HuH-7.5 (cell line): ENCODE results near the gene RTN3.

ENCODE experiments used
- DNase-seq: peaks from one replicate; pipeline ENCODE4 v3.0.0; 2011; ENCODE audit warnings: low spot score

Gene RTN3

GRCh38 chr11:63745304-63746170, 64.2 kb downstream of the RTN3 start:
- no peak for DNase-seq

GRCh38 chr11:63747011-63747410, 65.7 kb downstream of the RTN3 start:
- no peak for DNase-seq

DNA sequence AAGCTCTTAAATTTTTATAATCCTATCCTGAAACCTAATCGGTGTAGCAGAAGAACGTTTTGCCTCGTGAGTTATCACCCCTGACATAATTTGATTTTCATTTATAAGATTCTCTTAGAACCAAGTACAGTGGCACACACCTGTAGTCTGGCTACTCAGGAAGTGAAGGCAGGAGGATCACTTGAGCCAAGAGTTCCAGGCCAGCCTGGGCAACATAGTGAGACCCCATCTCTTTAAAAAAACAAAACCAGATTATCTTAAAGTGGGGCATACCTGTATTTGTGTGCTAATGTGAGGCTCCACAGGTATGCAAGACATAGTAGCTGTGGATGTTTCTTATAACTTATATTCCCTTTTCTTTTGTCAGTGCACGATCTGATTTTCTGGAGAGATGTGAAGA, 68.3 kb downstream of the RTN3 start:
- no peak for DNase-seq

DNA sequence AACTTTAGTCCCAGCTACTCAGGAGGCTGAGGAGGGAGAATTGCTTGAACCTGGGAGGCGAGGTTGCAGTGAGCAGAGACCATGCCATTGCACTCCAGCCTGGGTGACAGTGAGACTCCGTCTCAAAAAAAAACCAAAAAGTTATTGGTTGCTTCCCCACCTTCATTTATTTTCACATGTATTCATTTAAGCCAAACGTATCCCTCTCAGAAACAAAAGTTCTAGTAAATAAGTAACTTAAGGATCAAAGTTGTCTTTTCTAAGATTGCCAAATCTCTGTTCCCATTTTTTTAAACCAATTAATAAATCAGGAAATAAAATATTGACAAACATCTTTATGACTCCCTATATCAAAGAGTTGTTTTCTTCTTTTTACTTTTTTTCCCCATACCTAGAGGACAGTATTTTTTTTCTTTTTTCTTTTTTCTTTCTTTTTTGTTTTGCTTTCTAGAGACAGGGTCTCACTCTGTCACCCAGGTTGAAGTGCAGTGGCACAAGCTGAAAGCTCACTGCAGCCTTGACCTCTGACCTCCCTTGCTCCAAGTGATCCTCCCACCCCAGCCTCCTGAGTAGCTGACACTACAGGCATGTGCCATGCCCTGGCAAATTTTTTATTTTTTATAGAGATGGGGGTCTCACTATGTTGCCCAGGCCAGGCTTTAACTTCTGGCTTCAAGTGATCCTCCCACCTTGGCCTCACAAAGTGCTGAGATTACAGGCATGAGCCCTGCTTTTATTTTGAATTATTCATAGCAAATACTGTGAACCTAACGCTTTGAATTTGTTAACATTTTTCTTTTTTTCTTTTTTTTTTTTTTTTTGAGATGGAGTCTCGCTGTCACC, 75.8 kb downstream of the RTN3 start:
- no peak for DNase-seq

- no peak for DNase-seq
Measured at GRCh38 chr11:63760487-63761079, 79.3 kb downstream of the RTN3 start.

DNA sequence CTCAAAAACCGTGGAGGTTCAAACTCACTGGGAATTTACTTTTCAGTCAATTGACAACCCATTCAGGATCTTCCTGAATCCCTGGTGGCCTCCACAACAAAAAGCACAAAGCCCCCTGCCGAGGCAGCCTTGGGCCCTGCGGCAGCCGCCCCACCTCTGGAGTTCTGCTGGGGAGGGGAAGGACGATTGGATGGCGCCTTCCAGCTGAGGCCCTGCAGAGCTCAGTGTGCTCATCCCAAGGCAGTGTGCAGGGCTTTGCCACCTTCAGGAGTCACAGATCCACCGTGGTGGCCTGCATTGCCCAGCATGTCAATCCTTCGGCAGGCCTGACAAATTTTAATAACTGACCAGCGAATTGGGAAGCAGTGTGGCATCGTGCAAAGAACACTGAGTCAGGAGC, 79.9 kb downstream of the RTN3 start:
- no peak for DNase-seq

GRCh38 chr11:63761931-63762653, 80.8 kb downstream of the RTN3 start:
- DNase-seq, result no peak

- no peak for DNase-seq
Measured at GRCh38 chr11:63762654-63763495, 81.6 kb downstream of the RTN3 start.

GRCh38 chr11:63763496-63764339, 82.4 kb downstream of the RTN3 start:
- no peak for DNase-seq

DNA sequence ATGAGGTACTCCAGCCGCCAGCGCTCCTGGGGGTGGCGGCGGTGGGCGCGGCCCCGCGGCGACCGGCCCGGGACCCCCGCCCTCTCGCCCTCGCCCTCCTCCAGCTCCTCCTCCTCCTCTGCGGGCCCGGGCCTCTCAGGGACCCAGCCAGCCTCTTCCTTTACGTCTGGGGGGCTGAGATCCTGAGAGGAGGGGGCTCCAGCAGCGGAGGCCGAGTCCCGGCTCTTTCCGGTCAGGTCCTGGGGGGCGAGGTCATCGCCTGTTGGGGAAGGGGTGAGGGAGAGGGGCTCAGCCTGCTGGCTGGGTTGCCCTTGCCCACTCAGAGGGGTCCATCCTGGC, 83.0 kb downstream of the RTN3 start:
- no peak for DNase-seq

DNA sequence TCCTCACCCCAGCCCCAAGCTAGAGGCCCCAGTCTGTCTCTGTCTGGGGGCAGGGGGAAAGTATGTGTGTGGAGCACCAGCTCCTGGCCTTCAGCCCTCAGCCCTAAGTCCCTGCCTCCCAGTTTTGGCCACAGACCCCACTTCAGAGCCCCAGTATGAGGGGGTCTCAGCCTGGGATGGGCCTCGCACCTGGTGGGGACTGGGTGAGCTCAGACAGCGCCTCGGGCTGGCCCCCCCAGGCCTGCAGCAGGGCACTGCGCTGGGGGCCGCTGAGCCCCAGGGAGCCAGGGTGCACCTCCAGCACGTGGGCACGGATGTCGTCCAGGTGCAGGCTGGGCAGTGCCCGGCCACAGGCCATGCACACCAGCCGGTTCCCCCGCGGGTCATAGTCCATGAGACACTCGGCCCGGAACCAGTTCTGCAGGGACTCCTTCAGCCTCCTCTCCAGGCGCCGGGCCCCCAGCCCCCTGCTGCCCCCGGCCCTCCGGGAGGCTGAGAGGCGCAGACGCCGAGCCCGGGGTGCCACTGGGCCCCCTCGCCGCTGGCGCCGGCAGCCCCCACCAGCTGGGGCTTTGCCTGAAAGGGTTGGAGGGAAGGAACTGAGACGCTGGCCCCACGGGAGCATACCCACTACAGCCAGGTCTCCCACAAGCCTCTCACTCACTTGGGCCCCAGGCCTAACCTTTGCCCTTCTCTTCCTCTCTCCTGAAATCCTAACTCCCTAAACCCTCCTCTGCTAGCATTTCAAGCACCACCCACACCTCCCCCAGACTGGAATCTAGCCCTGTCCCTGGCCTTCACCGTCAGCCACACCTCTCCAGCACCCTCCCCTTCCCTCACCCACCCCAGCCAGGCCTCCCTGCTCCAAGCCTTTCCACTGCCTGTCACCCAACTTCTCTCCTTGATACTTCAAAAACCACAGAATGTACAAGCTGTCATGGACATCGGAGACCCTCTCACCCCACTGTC, 83.7 kb downstream of the RTN3 start:
- DNase-seq, result peak; percentile 79

DNA sequence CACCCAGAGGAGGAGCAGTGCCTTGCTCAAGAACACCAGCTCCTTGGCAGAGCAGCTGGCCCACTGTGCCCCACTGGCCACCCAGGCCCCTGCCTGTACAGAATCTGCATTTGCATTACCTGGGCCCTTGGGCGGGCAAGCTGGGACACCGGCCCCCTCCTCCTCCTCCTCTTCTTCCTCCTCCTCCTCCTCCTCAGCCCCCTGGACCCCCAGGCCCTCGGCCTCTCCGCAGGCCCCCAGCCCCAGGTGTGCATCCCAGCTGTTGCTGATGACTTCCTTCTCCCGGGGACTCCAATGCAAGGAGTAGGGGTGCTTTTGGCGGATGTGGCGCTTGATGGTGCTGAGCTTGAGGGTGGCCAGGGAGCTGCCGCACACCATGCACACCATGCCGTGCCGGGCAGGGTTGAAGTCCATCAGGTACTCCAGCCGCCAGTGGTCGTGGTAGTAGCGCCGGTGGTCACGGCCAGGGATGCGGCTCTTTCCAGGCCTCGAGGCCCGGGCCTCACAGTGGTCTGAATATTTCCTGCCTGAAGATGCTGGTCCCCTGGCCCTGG, 84.5 kb downstream of the RTN3 start:
- no peak for DNase-seq

GRCh38 chr11:63766531-63767235, 85.4 kb downstream of the RTN3 start:
- no peak for DNase-seq

GRCh38 chr11:63767267-63767564, 85.9 kb downstream of the RTN3 start:
- peak; percentile 75 for DNase-seq

DNA sequence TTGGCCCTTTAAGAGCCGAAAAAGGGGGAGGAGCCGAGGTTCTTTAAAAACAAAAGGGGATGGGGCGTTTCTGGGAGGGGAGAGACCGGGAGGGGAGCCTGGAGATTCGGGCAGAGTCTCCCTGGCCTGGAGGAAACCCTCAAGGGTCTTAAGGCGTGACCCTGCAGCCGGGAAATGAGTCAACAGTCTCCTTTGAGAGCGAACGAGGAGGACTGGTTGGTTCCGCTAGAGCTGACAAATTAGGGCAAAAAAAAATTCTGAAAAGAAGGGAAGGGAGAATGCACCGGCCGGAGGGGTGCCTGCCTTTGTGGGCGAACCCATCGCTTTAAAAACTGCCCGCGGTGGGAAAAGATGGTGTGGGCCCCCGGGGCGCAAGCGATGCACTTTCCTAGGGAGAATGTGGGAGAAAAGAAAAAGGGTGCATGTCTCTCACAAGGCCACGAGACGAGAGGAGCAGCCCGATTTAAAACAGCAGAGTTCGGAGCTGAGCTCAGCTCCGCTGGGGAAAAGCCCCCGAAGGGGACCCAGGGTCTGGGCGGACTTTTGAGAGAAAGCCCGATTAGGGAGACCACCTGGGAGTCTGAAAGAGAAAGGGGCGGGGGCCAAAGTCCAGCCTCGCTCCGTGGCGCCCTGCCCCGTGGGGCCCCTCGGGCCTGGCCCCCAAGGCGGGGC, 86.4 kb downstream of the RTN3 start:
- DNase-seq, result no peak

- peak; percentile 81 for DNase-seq
Measured at GRCh38 chr11:63768237-63769041, 87.1 kb downstream of the RTN3 start, which contains the start of gene ZFTA. Gene ZFTA, minus strand, starts transcription at chr11:63768775. Its CDS starts 153 bp downstream, at chr11:63768622.
